GM19099 (cell line): ENCODE results near the gene MPC2.

Experiments
- POLR2A ChIP-seq: IDR thresholded peaks from 3 replicates; pipeline ENCODE4 v1.6.1; 2011; ENCODE audit warnings: low read depth; ENCODE audit not compliant: insufficient read length; ENCODE audit errors: extremely low read depth

MPC2 gene

GRCh38 chr1:167940264-167940663, 3.4 kb upstream of the MPC2 start:
- no peak for TF ChIP-seq POLR2A

- no peak for TF ChIP-seq POLR2A
Measured at GRCh38 chr1:167938080-167938636, 1.3 kb upstream of the MPC2 start.

- no peak for TF ChIP-seq POLR2A
Measured at GRCh38 chr1:167937709-167938010, 788 bp upstream of the MPC2 start.

GRCh38 chr1:167936068-167936929, 573 bp downstream of the MPC2 start, which contains the start of gene DCAF6:
DCAF6 (plus strand) TSS chr1:167936683; CDS start chr1:167936912, 229 bp downstream.
- TF ChIP-seq POLR2A = peak; percentile 91

GRCh38 chr1:167935216-167936067, 1.4 kb downstream of the MPC2 start:
- peak; percentile 76 for TF ChIP-seq POLR2A

- no peak for TF ChIP-seq POLR2A
Measured at GRCh38 chr1:167934426-167935215, 2.3 kb downstream of the MPC2 start.

GRCh38 chr1:167933788-167934187, 3.1 kb downstream of the MPC2 start:
- no peak for TF ChIP-seq POLR2A

GRCh38 chr1:167929725-167930124, 7.1 kb downstream of the MPC2 start:
- TF ChIP-seq POLR2A = no peak

GRCh38 chr1:167928457-167928852, 8.4 kb downstream of the MPC2 start:
- no peak for TF ChIP-seq POLR2A

- no peak for TF ChIP-seq POLR2A
Measured at GRCh38 chr1:167927046-167927754, 9.7 kb downstream of the MPC2 start.

- TF ChIP-seq POLR2A = no peak
Measured at GRCh38 chr1:167926486-167926997, 10.3 kb downstream of the MPC2 start.

- TF ChIP-seq POLR2A = no peak
Measured at GRCh38 chr1:167924543-167925231, 12.2 kb downstream of the MPC2 start.

GRCh38 chr1:167924102-167924501, 12.8 kb downstream of the MPC2 start:
- no peak for TF ChIP-seq POLR2A

- no peak for TF ChIP-seq POLR2A
Measured at GRCh38 chr1:167923324-167924056, 13.4 kb downstream of the MPC2 start.
